K562 (cell line): Measurements from ENCODE around the gene SLC45A3. TPM values are rescaled to one million over a fixed set of nuclear protein-coding genes. Genes with fewer than 3 reads are reported as not detected.

ENCODE experiments used
- ATAC-seq: fragments of 200-7000 bp; cut with Tn5 transposase; 3 replicates; pipeline ENCODE4 v1.9.1; 2020; ENCODE audit warnings: moderate library complexity
- BruUV-seq: library from RNA; stranded (reverse); fragments of 400-500 nt; replicated peaks from 2 replicates; lab custom pipeline; 2021; lab: Mats Ljungman, UMichigan
- CTCF ChIA-PET: fragments of 300-600 bp; formaldehyde crosslinking; extraction: SDS; loops from one replicate; lab custom pipeline; 2021; ENCODE audit warnings: low intra/inter-chr PET ratio; lab: Yijun Ruan, JAX
- POLR2A ChIA-PET: fragments of 300-600, 350-650 bp; sonication (Branson Sonifier 250); formaldehyde crosslinking; extraction: SDS; loops from one replicate; lab custom pipeline; 2021; ENCODE audit warnings: antibody characterized with exemption, inconsistent platforms; lab: Yijun Ruan, JAX
- DNase-seq, 4 experiments: peaks; one replicate each; pipeline versions ENCODE4 v3.0.0 to v3.0.0-alpha.2; 2011 to 2018; ENCODE audit warnings: low spot score in 3 of 4, mixed read lengths in 3 of 4; ENCODE audit errors: extremely low read depth in 1 of 4
- FAIRE-seq: peaks from 2 replicates; lab custom pipeline; 2011; peaks lifted over from hg19 to GRCh38; lab: Jason Lieb, UNC
- H2AFZ ChIP-seq: 2 replicates; pipeline ENCODE4 v1.6.0; 2011; ENCODE audit warnings: low read depth, low read length, control low read depth, inconsistent platforms
- H3K27ac ChIP-seq: fragments of 200-600 bp; 3 replicates; pipeline ENCODE4 v1.8.0; 2011; ENCODE audit warnings: low read depth, mild to moderate bottlenecking, control low read depth, inconsistent platforms, low read length, moderate library complexity, mixed read lengths; ENCODE audit errors: extremely low read depth
- H3K27me3 ChIP-seq, 2 experiments: fragments of 300-600 bp in 1 of 2; 2 replicates in 1 of 2; 3 replicates in 1 of 2; pipeline versions ENCODE4 v1.6.0 to v1.8.0; 2011; ENCODE audit warnings: inconsistent platforms in 2 of 2, low read length in 2 of 2, mild to moderate bottlenecking in 1 of 2, mixed read lengths in 1 of 2, moderate library complexity in 1 of 2; ENCODE audit not compliant: control insufficient read depth in 2 of 2, insufficient read depth in 2 of 2
- H3K36me3 ChIP-seq: fragments of 300-600 bp; 3 replicates; pipeline ENCODE4 v1.8.0; 2011; ENCODE audit warnings: mild to moderate bottlenecking, low read length, inconsistent platforms; ENCODE audit not compliant: control insufficient read depth, insufficient read depth
- H3K4me1 ChIP-seq, 2 experiments: fragments of 200-600 bp in 1 of 2; replicated peaks in 1 of 2; 2 replicates in 1 of 2; 3 replicates in 1 of 2; pipeline versions ENCODE4 v1.5.1 to v1.8.0; 2011; ENCODE audit warnings: inconsistent platforms in 2 of 2, low read length in 2 of 2, mild to moderate bottlenecking in 1 of 2, mixed read lengths in 1 of 2, moderate library complexity in 1 of 2; ENCODE audit not compliant: control insufficient read depth in 2 of 2, insufficient read depth in 2 of 2
- H3K4me2 ChIP-seq: 2 replicates; pipeline ENCODE4 v1.6.1; 2011; ENCODE audit warnings: low read length, control low read depth, inconsistent platforms, mixed read lengths; ENCODE audit not compliant: insufficient read depth
- H3K4me3 ChIP-seq: fragments of 200-600 bp; sonication (generic), shearing (Covaris generic); 2 replicates; pipeline ENCODE4 v1.5.1; 2016; ENCODE audit warnings: control low read depth, inconsistent platforms
- H3K79me2 ChIP-seq: fragments of 200-600 bp; 3 replicates; pipeline ENCODE4 v1.8.0; 2011; ENCODE audit warnings: low read length, inconsistent platforms; ENCODE audit not compliant: control insufficient read depth, insufficient read depth
- H3K9ac ChIP-seq, 2 experiments: 2 replicates each; pipeline versions ENCODE4 v1.6.0 to v1.6.1; 2011; ENCODE audit warnings: low read depth in 2 of 2, low read length in 2 of 2, control low read depth in 1 of 2, inconsistent platforms in 1 of 2, mild to moderate bottlenecking in 1 of 2, mixed read lengths in 1 of 2; ENCODE audit not compliant: insufficient read depth in 1 of 2
- H3K9me1 ChIP-seq: one replicate; pipeline ENCODE4 v1.6.0; 2011; ENCODE audit warnings: inconsistent platforms, mild to moderate bottlenecking, low read length, moderate library complexity; ENCODE audit not compliant: control insufficient read depth, insufficient read depth
- H3K9me3 ChIP-seq: replicated peaks from 2 replicates; pipeline ENCODE4 v1.5.1; 2011; ENCODE audit warnings: low read depth, low read length, inconsistent platforms; ENCODE audit not compliant: control insufficient read depth, insufficient read depth
- H4K20me1 ChIP-seq: replicated peaks from 2 replicates; pipeline ENCODE4 v1.6.1; 2011; ENCODE audit warnings: low read length, inconsistent platforms, mixed read lengths; ENCODE audit not compliant: control insufficient read depth, insufficient read depth
- ETS2 ChIP-seq: IDR thresholded peaks from 2 replicates; pipeline ENCODE4 v1.6.1; 2016; ENCODE audit warnings: borderline replicate concordance, missing genetic modification characterization, mild to moderate bottlenecking, moderate library complexity, missing compliant biosample characterization; ENCODE audit not compliant: poor library complexity, severe bottlenecking
- FOXA1 ChIP-seq: fragments of 450-650 bp; IDR thresholded peaks from 2 replicates; pipeline ENCODE4 v1.6.1; 2016; ENCODE audit warnings: mild to moderate bottlenecking, borderline replicate concordance
- FOXK1 ChIP-seq: sonication (generic); formaldehyde crosslinking; IDR thresholded peaks from 2 replicates; pipeline ENCODE4 v1.8.0; 2022; ENCODE audit warnings: missing genetic modification reagents, mild to moderate bottlenecking, borderline replicate concordance
- HCFC1 ChIP-seq: IDR thresholded peaks from 2 replicates; pipeline ENCODE4 v1.6.1; 2012; ENCODE audit warnings: low read depth, low read length, improper control_type of control experiment
- ILK ChIP-seq: fragments of 450-650 bp; IDR thresholded peaks from 2 replicates; pipeline ENCODE4 v1.6.1; 2016; ENCODE audit warnings: missing genetic modification characterization, low read depth, mild to moderate bottlenecking, missing compliant biosample characterization, moderate library complexity, borderline replicate concordance
- NFIC ChIP-seq: fragments of 450-650 bp; IDR thresholded peaks from 2 replicates; pipeline ENCODE4 v1.6.1; 2017; ENCODE audit warnings: mild to moderate bottlenecking, inconsistent platforms
- NFYB ChIP-seq: IDR thresholded peaks from 2 replicates; pipeline ENCODE4 v1.6.1; 2011; ENCODE audit warnings: mild to moderate bottlenecking, moderate library complexity; ENCODE audit not compliant: insufficient read length; ENCODE audit errors: extremely low read depth
- NRF1 ChIP-seq, 2 experiments: fragments of 450-650 bp; IDR thresholded peaks in 1 of 2; conservative IDR thresholded peaks in 1 of 2; 2 replicates each; pipeline ENCODE4 v1.6.1; 2014; ENCODE audit warnings: mild to moderate bottlenecking in 2 of 2
- PML ChIP-seq: IDR thresholded peaks from 2 replicates; pipeline ENCODE4 v1.6.1; 2012; ENCODE audit warnings: low read length, inconsistent platforms
- POLR2AphosphoS2 ChIP-seq: IDR thresholded peaks from 2 replicates; pipeline ENCODE4 v1.6.1; 2012; ENCODE audit warnings: low read length, improper control_type of control experiment
- SMARCE1 ChIP-seq: fragments of 450-650 bp; IDR thresholded peaks from 2 replicates; pipeline ENCODE4 v1.7.1; 2016; ENCODE audit warnings: mild to moderate bottlenecking
- ZBED1 ChIP-seq: IDR thresholded peaks from 2 replicates; pipeline ENCODE4 v1.6.1; 2014
- ZNF133 ChIP-seq: fragments of 250-450 bp; sonication (Bioruptor Pico); IDR thresholded peaks from 2 replicates; pipeline ENCODE4 v1.4.0; 2020; ENCODE audit warnings: mild to moderate bottlenecking
- ZNF174 ChIP-seq: fragments of 250-450 bp; sonication (Bioruptor Pico); IDR thresholded peaks from 2 replicates; pipeline ENCODE4 v1.4.0; 2020; ENCODE audit warnings: mild to moderate bottlenecking
- ZNF41 ChIP-seq: fragments of 250-450 bp; sonication (Bioruptor Pico); conservative IDR thresholded peaks from 2 replicates; pipeline ENCODE4 v1.4.0; 2020; ENCODE audit warnings: mild to moderate bottlenecking
- WGBS: fragments of 100-300 bp; shearing (Covaris generic); methylation state at CpG from one replicate; pipeline ENCODE4 v1.1.6; 2016; ENCODE audit warnings: low coverage, mixed read lengths; ENCODE audit not compliant: insufficient coverage; ENCODE audit errors: missing lambda C conversion rate; 5-methylcytosine and 5-hydroxymethylcytosine counted together
- in situ Hi-C: fragments of 300-500 bp; cut with MboI; formaldehyde crosslinking; loops from 4 replicates; pipeline ENCODE4 v1.15.0; 2018; ENCODE audit warnings: inconsistent platforms, mixed read lengths
- intact Hi-C: fragments of 100-400 bp; cut with micrococcal nuclease; formaldehyde crosslinking; loops from 2 replicates; pipeline ENCODE4 v1.14.2; 2022
- polyA plus RNA-seq, 8 experiments: library from polyadenylated mRNA; depleted of rRNA in 4 of 8; stranded (reverse) in 5 of 8; unstranded in 3 of 8; fragments of >200 nt; fragmentation: Nextera tagmentation in 2 of 8; fragmentation: Illumina TruSeq in 1 of 8; extraction: Ambion mirVana in 2 of 8; extraction: Trizol in 1 of 8; gene quantifications; 2 replicates each; pipeline versions ENCODE4 v1.2.1 to v1.2.3, GENCODE V29; 2011 to 2014; ENCODE audit warnings: inconsistent platforms in 1 of 8, missing spikeins in 1 of 8
- total RNA-seq, 7 experiments: library from RNA; depleted of rRNA in 6 of 7; stranded (reverse); fragments of >200 nt in 6 of 7; fragmentation: Illumina TruSeq in 2 of 7; extraction: Trizol in 2 of 7; gene quantifications; 2 replicates each; pipeline versions ENCODE4 v1.2.1 to v1.2.3, GENCODE V29; 2011 to 2021; ENCODE audit warnings: low replicate concordance in 1 of 7
- TF ChIP-seq, protein P1 (sequence below): fragments of 250-450 bp; sonication (Bioruptor Pico); IDR thresholded peaks from 2 replicates; pipeline ENCODE4 v1.5.0; 2021; ENCODE audit warnings: mild to moderate bottlenecking, borderline replicate concordance
- TF ChIP-seq, protein P2 (sequence below): fragments of 450-650 bp; IDR thresholded peaks from 2 replicates; pipeline ENCODE4 v1.6.1; 2016; ENCODE audit warnings: antibody characterized with exemption

Gene SLC45A3
- total and polyA plus RNA-seq, 9 of the 15 experiments (the other 6 are each of a cell fraction or from before 2014, with no cell fraction given) = 0.06 to 3.3 (median 1.3) TPM

DNA sequence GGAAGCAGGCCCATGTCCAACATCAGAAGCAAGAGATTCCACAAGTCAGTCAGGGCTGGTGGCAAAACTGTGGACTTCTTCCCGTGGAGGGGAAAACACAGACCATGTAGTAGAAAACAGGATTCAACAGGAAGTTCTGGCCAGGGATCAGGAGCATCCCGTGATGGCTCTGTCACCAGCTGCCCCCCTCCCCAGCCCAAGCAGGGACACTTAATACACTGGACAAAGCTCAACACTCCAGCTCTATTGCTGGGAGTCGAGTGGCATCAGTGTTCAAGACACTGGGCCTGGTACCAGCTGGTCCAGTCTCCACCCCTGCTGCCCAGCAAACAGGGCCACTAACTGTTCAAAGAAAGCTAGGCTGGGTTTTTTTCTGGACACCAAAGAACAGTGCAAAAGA lies 3.7 kb downstream of the SLC45A3 start:
- TF ChIP-seq NRF1 (conservative IDR thresholded peaks at IDR 0.05 in 1 of 2, IDR thresholded peaks at IDR 0.05 in 1 of 2) = no peak
- TF ChIP-seq NFIC = no peak
- no peak for TF ChIP-seq FOXK1 (CRISPR knock-in tag)
- TF ChIP-seq ZBED1 = no peak
- TF ChIP-seq SMARCE1 = no peak
- TF ChIP-seq ZNF174 (CRISPR knock-in tag) = no peak
- TF ChIP-seq ZNF133 (CRISPR knock-in tag) = no peak
- no peak for TF ChIP-seq FOXA1
- no peak for TF ChIP-seq PML
- TF ChIP-seq, protein P1, sequence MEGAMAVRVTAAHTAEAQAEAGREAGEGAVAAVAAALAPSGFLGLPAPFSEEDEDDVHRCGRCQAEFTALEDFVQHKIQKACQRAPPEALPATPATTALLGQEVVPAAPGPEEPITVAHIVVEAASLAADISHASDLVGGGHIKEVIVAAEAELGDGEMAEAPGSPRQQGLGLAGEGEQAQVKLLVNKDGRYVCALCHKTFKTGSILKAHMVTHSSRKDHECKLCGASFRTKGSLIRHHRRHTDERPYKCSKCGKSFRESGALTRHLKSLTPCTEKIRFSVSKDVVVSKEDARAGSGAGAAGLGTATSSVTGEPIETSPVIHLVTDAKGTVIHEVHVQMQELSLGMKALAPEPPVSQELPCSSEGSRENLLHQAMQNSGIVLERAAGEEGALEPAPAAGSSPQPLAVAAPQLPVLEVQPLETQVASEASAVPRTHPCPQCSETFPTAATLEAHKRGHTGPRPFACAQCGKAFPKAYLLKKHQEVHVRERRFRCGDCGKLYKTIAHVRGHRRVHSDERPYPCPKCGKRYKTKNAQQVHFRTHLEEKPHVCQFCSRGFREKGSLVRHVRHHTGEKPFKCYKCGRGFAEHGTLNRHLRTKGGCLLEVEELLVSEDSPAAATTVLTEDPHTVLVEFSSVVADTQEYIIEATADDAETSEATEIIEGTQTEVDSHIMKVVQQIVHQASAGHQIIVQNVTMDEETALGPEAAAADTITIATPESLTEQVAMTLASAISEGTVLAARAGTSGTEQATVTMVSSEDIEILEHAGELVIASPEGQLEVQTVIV (CRISPR knock-in tag) = no peak
- TF ChIP-seq ETS2 (tag) = no peak
- TF ChIP-seq ILK (tag) = no peak
- TF ChIP-seq POLR2AphosphoS2 = no peak
- no peak for TF ChIP-seq ZNF41 (CRISPR knock-in tag)
- TF ChIP-seq, protein P2, sequence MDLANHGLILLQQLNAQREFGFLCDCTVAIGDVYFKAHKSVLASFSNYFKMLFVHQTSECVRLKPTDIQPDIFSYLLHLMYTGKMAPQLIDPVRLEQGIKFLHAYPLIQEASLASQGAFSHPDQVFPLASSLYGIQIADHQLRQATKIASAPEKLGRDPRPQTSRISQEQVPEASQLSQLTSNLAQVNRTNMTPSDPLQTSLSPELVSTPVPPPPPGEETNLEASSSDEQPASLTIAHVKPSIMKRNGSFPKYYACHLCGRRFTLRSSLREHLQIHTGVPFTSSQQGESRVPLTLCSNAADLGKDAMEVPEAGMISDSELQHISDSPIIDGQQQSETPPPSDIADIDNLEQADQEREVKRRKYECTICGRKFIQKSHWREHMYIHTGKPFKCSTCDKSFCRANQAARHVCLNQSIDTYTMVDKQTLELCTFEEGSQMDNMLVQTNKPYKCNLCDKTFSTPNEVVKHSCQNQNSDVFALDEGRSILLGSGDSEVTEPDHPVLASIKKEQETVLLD = no peak
- TF ChIP-seq HCFC1 = no peak
- no peak for TF ChIP-seq NFYB
- Histone ChIP-seq H3K9ac (no peak overlapping the region), H3K79me2 (no peaks in the 10 kb centered on the region), H3K9me1 (no peaks in the 10 kb centered on the region), H3K27me3 (no peaks in the 10 kb centered on the region), H3K4me2 (no peak overlapping the region), H3K4me1 (peaks cover 32 to 37% of the 10 kb centered on the region in 2 experiments), H4K20me1 (no peaks in the 10 kb centered on the region; the same call in none of the 2 replicates), H2AFZ (no peak overlapping the region), H3K36me3 (no peaks in the 10 kb centered on the region), H3K4me3 (no peak overlapping the region), H3K27ac (no peak overlapping the region), H3K9me3 (no peaks in the 10 kb centered on the region)
- 50% methylated on average over 3 of the region's 3 CpGs for WGBS
- ATAC-seq = no peak
- BruUV-seq = no TSS peak
- in situ Hi-C loops = no loop called here
- no peak for FAIRE-seq
- DNase-seq = no peak
- ChIA-PET CTCF (no interaction called here), POLR2A (interaction anchor here (1.1 kb wide), 1 partner anchor 35 kb away, joined by 3 read pairs; no protein-coding TSS in a partner anchor)
- intact Hi-C loops = loop anchor here (10.0 kb wide), 1 partner anchor 428 kb away; no protein-coding TSS in a partner anchor
